ENCODE data around the gene ITGB1.

Gene ITGB1

DNA sequence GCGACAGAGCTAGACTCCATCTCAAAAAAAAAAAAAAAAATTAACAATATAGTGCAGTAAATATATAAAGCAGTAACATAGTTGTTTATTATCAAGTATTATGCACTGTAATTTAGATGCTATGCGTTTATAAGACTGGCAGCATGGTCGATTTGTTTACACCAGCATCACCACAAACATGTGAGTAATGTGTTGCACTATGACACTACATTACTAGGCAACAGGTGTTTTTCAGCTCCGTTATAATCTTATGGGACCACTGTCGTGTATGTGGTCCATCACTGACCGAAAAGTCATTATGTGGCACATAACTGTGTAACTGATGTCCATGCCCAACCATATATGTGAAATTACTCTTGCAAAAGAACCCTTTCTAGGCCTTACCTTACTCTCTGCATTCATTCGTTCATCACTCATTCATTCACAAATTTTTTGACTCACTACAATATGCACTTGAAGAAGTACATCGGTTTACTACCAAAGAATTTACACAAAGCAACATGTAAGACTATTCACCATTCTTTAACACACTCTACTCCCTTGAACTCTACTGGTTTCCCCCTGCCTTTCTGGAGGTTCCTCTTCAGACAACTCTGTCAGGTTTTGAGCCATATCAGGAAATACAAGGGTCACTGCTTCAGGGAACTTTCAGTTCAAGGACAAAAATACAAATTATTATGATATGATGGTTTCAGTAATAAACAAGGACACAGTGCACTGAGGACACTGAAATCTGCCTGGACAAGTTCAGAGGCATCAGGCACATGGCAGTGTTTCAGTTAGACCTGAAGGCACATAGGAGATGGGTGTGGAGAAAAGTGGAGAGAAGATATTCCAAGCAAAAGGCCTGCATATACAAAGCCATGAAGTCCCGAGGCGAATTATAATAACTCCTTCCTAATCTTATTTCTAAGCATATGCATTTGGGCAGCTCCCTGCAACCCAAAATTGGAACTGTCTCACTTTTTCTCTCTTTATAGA, 17.4 kb downstream of the ITGB1 start:
- H4K5ac ChIP-seq (ENCODE audit: low read length), result no peak overlapping the region
- no peak overlapping the region for H2BK120ac ChIP-seq (ENCODE audit: low read depth, low read length)
- H3K18ac ChIP-seq (ENCODE audit: low read length), result no peak overlapping the region
- no peak overlapping the region for H2BK5ac ChIP-seq (ENCODE audit: low read length)
- H3K79me1 ChIP-seq (ENCODE audit: low read length), result peaks cover 14% of the 10 kb centered on the region
- DNase-seq, result no peak
- H2AK5ac ChIP-seq (ENCODE audit: low read length), result no peak overlapping the region
- H3K27me3 ChIP-seq (ENCODE audit: insufficient read depth, low read length, poor library complexity), result no peaks in the 10 kb centered on the region
- H3K4me1 ChIP-seq (ENCODE audit: control insufficient read depth, low read depth, low read length), result peaks cover 24% of the 10 kb centered on the region
- no peak overlapping the region for H3K4me2 ChIP-seq (ENCODE audit: low read length)
- no peak overlapping the region for H3K9ac ChIP-seq (ENCODE audit: low read length)
- H4K8ac ChIP-seq (ENCODE audit: low read depth, low read length), result no peak overlapping the region
- H2BK15ac ChIP-seq (replicated peaks; ENCODE audit: low read depth), result no peak overlapping the region
- no peak overlapping the region for H3K23ac ChIP-seq (ENCODE audit: low read length)
- H3K27ac ChIP-seq (ENCODE audit: low read depth, low read length), result no peak overlapping the region
- no peak overlapping the region for H3K56ac ChIP-seq (ENCODE audit: low read length)
- WGBS (ENCODE audit: extremely low coverage, insufficient coverage, low lambda C conversion rate), result 100% methylated on average over 2 of the region's 10 CpGs
- no peak overlapping the region for H3K4ac ChIP-seq (ENCODE audit: low read depth, low read length)
- H3K36me3 ChIP-seq (ENCODE audit: control insufficient read depth, insufficient read depth, low read length), result no peaks in the 10 kb centered on the region
- H3K79me2 ChIP-seq (ENCODE audit: control insufficient read depth, insufficient read depth, low read length), result peaks cover 87% of the 10 kb centered on the region
- H3K4me3 ChIP-seq (ENCODE audit: low read length), result no peak overlapping the region

DNA sequence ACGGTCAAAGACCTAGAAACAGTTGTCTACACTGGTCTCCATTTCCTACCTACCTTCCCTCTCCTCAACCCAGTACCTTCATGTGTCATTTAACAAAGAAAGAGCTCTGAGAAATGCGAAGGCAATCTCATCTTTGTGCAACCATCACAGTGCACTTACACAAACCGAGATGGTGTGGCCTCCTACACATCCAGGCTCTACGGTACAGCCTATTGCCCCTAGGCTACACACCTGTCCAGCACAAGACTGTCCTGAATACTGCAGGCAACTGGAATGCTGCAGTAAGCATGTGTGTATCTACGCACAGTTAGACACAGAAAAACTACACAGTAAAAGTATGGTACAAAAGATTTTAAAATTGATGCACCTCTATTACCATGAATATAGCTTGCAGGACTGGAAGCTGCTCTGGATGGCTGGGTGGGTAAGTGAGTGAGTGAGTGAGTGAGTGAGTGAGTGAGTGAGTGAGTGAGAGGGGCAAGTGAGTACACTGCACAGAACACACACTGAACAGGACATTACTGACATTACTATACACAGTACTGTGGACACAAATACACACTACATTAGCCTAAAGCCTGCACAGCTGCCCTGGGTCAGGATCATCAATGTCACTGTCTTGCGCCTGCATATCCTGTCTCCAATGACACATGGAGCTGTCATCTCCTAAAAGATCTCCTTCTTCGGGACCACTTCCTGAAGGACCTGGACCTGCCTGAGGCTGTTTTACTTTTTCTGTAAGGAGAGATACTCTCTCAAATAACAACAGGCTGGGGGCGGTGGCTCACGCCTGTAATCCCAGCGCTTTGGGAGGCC, 18.5 kb downstream of the ITGB1 start:
- peaks cover 89% of the 10 kb centered on the region for H3K79me2 ChIP-seq (ENCODE audit: control insufficient read depth, insufficient read depth, low read length)
- H4K8ac ChIP-seq (ENCODE audit: low read depth, low read length), result no peak overlapping the region
- no peak overlapping the region for H3K9ac ChIP-seq (ENCODE audit: low read length)
- no peak for DNase-seq
- no peak overlapping the region for H2BK15ac ChIP-seq (replicated peaks; ENCODE audit: low read depth)
- H3K4me2 ChIP-seq (ENCODE audit: low read length), result no peak overlapping the region
- H3K4me3 ChIP-seq (ENCODE audit: low read length), result no peak overlapping the region
- H3K27me3 ChIP-seq (ENCODE audit: insufficient read depth, low read length, poor library complexity), result no peaks in the 10 kb centered on the region
- no peak overlapping the region for H3K23ac ChIP-seq (ENCODE audit: low read length)
- peaks cover 16% of the 10 kb centered on the region for H3K79me1 ChIP-seq (ENCODE audit: low read length)
- WGBS (ENCODE audit: extremely low coverage, insufficient coverage, low lambda C conversion rate), result no CpG with 5 or more reads among the region's 10 CpGs
- H4K5ac ChIP-seq (ENCODE audit: low read length), result no peak overlapping the region
- no peak overlapping the region for H3K56ac ChIP-seq (ENCODE audit: low read length)
- no peak overlapping the region for H3K4ac ChIP-seq (ENCODE audit: low read depth, low read length)
- H2BK5ac ChIP-seq (ENCODE audit: low read length), result no peak overlapping the region
- H3K27ac ChIP-seq (ENCODE audit: low read depth, low read length), result no peak overlapping the region
- no peak overlapping the region for H2BK120ac ChIP-seq (ENCODE audit: low read depth, low read length)
- H3K18ac ChIP-seq (ENCODE audit: low read length), result no peak overlapping the region
- peaks cover 21% of the 10 kb centered on the region for H3K4me1 ChIP-seq (ENCODE audit: control insufficient read depth, low read depth, low read length)
- no peak overlapping the region for H2AK5ac ChIP-seq (ENCODE audit: low read length)
- peaks cover 1% of the 10 kb centered on the region for H3K36me3 ChIP-seq (ENCODE audit: control insufficient read depth, insufficient read depth, low read length)

DNA sequence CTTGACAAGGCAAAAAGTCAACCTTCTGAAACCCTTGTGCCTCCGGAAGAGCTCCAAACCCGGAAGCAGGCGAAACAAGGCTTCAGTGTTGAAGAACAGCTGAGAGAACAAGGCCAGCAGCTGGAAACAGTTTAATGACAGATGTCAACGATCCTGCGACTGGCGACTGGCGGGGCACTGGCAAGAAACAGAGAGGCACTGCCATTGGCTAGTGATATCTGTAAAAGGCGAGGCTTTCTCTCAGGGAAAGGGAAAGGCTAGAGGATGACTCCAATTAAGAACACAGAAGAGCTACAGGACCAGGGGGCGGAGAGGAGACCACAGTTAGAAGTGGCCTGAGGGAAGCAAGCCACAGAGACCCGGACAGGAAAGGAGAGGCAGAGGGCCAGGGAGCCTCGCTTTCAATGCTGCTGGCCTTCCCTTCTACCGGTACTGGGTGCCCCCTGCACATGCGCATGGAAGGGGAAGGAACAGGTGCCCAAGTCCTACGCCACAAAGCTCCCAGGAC, 19.4 kb downstream of the ITGB1 start:
- peaks cover 16% of the 10 kb centered on the region for H3K79me1 ChIP-seq (ENCODE audit: low read length)
- H3K79me2 ChIP-seq (ENCODE audit: control insufficient read depth, insufficient read depth, low read length), result peaks cover 81% of the 10 kb centered on the region
- no peak overlapping the region for H3K9ac ChIP-seq (ENCODE audit: low read length)
- no peak overlapping the region for H3K4ac ChIP-seq (ENCODE audit: low read depth, low read length)
- H2BK5ac ChIP-seq (ENCODE audit: low read length), result no peak overlapping the region
- H3K27me3 ChIP-seq (ENCODE audit: insufficient read depth, low read length, poor library complexity), result no peaks in the 10 kb centered on the region
- H4K8ac ChIP-seq (ENCODE audit: low read depth, low read length), result no peak overlapping the region
- no peak overlapping the region for H2BK120ac ChIP-seq (ENCODE audit: low read depth, low read length)
- no peak overlapping the region for H3K4me2 ChIP-seq (ENCODE audit: low read length)
- peaks cover 20% of the 10 kb centered on the region for H3K4me1 ChIP-seq (ENCODE audit: control insufficient read depth, low read depth, low read length)
- no peak overlapping the region for H2BK15ac ChIP-seq (replicated peaks; ENCODE audit: low read depth)
- no peak overlapping the region for H3K56ac ChIP-seq (ENCODE audit: low read length)
- no peak overlapping the region for H3K4me3 ChIP-seq (ENCODE audit: low read length)
- peaks cover 1% of the 10 kb centered on the region for H3K36me3 ChIP-seq (ENCODE audit: control insufficient read depth, insufficient read depth, low read length)
- no peak overlapping the region for H3K23ac ChIP-seq (ENCODE audit: low read length)
- H3K18ac ChIP-seq (ENCODE audit: low read length), result no peak overlapping the region
- H3K27ac ChIP-seq (ENCODE audit: low read depth, low read length), result no peak overlapping the region
- no peak overlapping the region for H2AK5ac ChIP-seq (ENCODE audit: low read length)
- WGBS (ENCODE audit: extremely low coverage, insufficient coverage, low lambda C conversion rate), result no CpG with 5 or more reads among the region's 14 CpGs
- peak; percentile 68 for DNase-seq
- no peak overlapping the region for H4K5ac ChIP-seq (ENCODE audit: low read length)

DNA sequence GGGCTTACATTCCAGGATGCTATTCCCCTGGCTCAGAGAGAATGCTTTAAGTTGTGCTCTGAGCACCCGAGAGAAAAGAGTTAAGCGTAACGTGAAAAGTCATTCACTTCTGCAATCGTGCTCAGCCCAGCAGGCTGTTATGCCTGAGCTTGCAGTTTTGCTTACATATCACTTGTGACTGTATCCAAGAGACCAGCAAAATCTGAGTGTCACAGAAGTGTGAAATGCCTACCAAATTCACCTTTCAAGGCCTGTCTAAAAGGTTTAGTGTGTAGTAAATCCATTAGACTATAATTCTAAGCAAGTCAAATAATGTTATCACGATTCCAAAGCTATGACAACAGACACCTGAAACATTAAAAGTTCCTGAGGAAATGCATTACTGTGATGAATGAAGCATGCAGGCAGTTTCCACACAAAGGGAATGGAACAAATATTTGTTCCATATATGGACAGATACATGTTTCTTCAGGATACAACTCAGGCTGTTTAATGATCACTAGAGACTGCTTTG, 20.1 kb downstream of the ITGB1 start:
- Histone ChIP-seq H2BK5ac (ENCODE audit: low read length) (no peak overlapping the region), H3K4me2 (ENCODE audit: low read length) (no peak overlapping the region), H3K4me3 (ENCODE audit: low read length) (no peak overlapping the region), H4K8ac (ENCODE audit: low read depth, low read length) (no peak overlapping the region), H3K36me3 (ENCODE audit: control insufficient read depth, insufficient read depth, low read length) (peaks cover 1% of the 10 kb centered on the region), H2BK120ac (ENCODE audit: low read depth, low read length) (no peak overlapping the region), H2AK5ac (ENCODE audit: low read length) (no peak overlapping the region), H3K23ac (ENCODE audit: low read length) (no peak overlapping the region), H3K4ac (ENCODE audit: low read depth, low read length) (no peak overlapping the region), H3K27me3 (ENCODE audit: insufficient read depth, low read length, poor library complexity) (no peaks in the 10 kb centered on the region), H3K4me1 (ENCODE audit: control insufficient read depth, low read depth, low read length) (peaks cover 20% of the 10 kb centered on the region), H4K5ac (ENCODE audit: low read length) (no peak overlapping the region), H3K18ac (ENCODE audit: low read length) (no peak overlapping the region), H2BK15ac (replicated peaks; ENCODE audit: low read depth) (no peak overlapping the region), H3K79me2 (ENCODE audit: control insufficient read depth, insufficient read depth, low read length) (peaks cover 77% of the 10 kb centered on the region), H3K9ac (ENCODE audit: low read length) (no peak overlapping the region), H3K27ac (ENCODE audit: low read depth, low read length) (no peak overlapping the region), H3K79me1 (ENCODE audit: low read length) (peaks cover 16% of the 10 kb centered on the region), H3K56ac (ENCODE audit: low read length) (peak overlapping the region; percentile 17)
- peak; percentile 53 for DNase-seq
- no CpG with 5 or more reads among the region's 5 CpGs for WGBS (ENCODE audit: extremely low coverage, insufficient coverage, low lambda C conversion rate)

DNA sequence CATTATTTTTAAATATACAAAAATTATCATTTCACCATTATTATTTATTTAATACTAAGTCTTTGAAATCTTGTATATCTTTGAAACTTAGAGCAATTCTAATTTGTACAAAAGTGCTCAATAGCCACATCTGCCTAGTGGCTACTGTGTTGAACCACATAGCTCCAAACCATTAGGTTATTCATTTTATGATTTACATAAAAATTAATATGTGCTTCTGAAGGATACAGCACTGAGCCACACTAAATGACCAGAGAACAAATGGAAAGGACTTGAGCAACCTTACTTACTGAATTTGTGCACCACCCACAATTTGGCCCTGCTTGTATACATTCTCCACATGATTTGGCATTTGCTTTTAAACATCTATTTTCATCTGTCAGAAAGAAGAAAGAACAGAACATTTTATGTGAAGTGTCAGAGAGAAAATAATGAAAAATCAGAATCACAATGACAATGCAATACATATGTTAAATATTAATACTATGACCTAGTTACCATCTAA, 25.8 kb downstream of the ITGB1 start:
- no peak overlapping the region for H3K4me3 ChIP-seq (ENCODE audit: low read length)
- H3K23ac ChIP-seq (ENCODE audit: low read length), result no peak overlapping the region
- no peak overlapping the region for H4K8ac ChIP-seq (ENCODE audit: low read depth, low read length)
- no peak overlapping the region for H2BK120ac ChIP-seq (ENCODE audit: low read depth, low read length)
- H3K18ac ChIP-seq (ENCODE audit: low read length), result no peak overlapping the region
- H4K5ac ChIP-seq (ENCODE audit: low read length), result no peak overlapping the region
- no peak overlapping the region for H3K27ac ChIP-seq (ENCODE audit: low read depth, low read length)
- no peak overlapping the region for H3K9ac ChIP-seq (ENCODE audit: low read length)
- peaks cover 2% of the 10 kb centered on the region for H3K79me1 ChIP-seq (ENCODE audit: low read length)
- no peak for DNase-seq
- no peak overlapping the region for H2AK5ac ChIP-seq (ENCODE audit: low read length)
- H3K27me3 ChIP-seq (ENCODE audit: insufficient read depth, low read length, poor library complexity), result no peaks in the 10 kb centered on the region
- H3K79me2 ChIP-seq (ENCODE audit: control insufficient read depth, insufficient read depth, low read length), result peaks cover 24% of the 10 kb centered on the region
- no peak overlapping the region for H3K56ac ChIP-seq (ENCODE audit: low read length)
- H2BK15ac ChIP-seq (replicated peaks; ENCODE audit: low read depth), result no peak overlapping the region
- H3K36me3 ChIP-seq (ENCODE audit: control insufficient read depth, insufficient read depth, low read length), result peaks cover 1% of the 10 kb centered on the region
- no peak overlapping the region for H3K4ac ChIP-seq (ENCODE audit: low read depth, low read length)
- no peak overlapping the region for H2BK5ac ChIP-seq (ENCODE audit: low read length)
- no peaks in the 10 kb centered on the region for H3K4me1 ChIP-seq (ENCODE audit: control insufficient read depth, low read depth, low read length)
- no peak overlapping the region for H3K4me2 ChIP-seq (ENCODE audit: low read length)

Measured in mesendoderm (in vitro differentiated cells).